HG02798 (cell line): ENCODE data around the gene KCNH4.
"Not testable (repeated sequence)": the region's sequence is repeated elsewhere in the genome, so short reads cannot be mapped to it uniquely, and the experiment has no call there.

Source experiments
- ATAC-seq: cut with Tn5 transposase; IDR thresholded peaks from one replicate; pipeline ENCODE4 v1.9.1; 2021; ENCODE audit warnings: mild to moderate bottlenecking; ENCODE audit not compliant: unreplicated experiment, poor library complexity

Gene KCNH4

GRCh38 chr17:42180922-42181850 lies at the start of gene KCNH4:
KCNH4 (minus strand) TSS chr17:42181142; CDS start chr17:42180945, 197 bp downstream.
- peak; percentile 65 for ATAC-seq

GRCh38 chr17:42230225-42230624 lies 49.3 kb upstream of the KCNH4 start:
- no peak for ATAC-seq

- ATAC-seq = no peak
Measured at GRCh38 chr17:42227849-42228700, 47.1 kb upstream of the KCNH4 start.

GRCh38 chr17:42225646-42226045 lies 44.7 kb upstream of the KCNH4 start:
- ATAC-seq = no peak

GRCh38 chr17:42224651-42225050 lies 43.7 kb upstream of the KCNH4 start:
- no peak for ATAC-seq

GRCh38 chr17:42221886-42222745 lies 41.2 kb upstream of the KCNH4 start:
- no peak for ATAC-seq

GRCh38 chr17:42219280-42219679 lies 38.3 kb upstream of the KCNH4 start:
- not testable (repeated sequence) for ATAC-seq

GRCh38 chr17:42214156-42214555 lies 33.2 kb upstream of the KCNH4 start:
- ATAC-seq = no peak

- no peak for ATAC-seq
Measured at GRCh38 chr17:42212382-42212781, 31.4 kb upstream of the KCNH4 start.

GRCh38 chr17:42211921-42212341 lies 31.0 kb upstream of the KCNH4 start:
- ATAC-seq = not testable (repeated sequence)

GRCh38 chr17:42210046-42210445 lies 29.1 kb upstream of the KCNH4 start:
- no peak for ATAC-seq

- not testable (repeated sequence) for ATAC-seq
Measured at GRCh38 chr17:42206153-42206612, 25.2 kb upstream of the KCNH4 start.

GRCh38 chr17:42203354-42203753 lies 22.4 kb upstream of the KCNH4 start:
- no peak for ATAC-seq

- ATAC-seq = no peak
Measured at GRCh38 chr17:42202696-42203095, 21.8 kb upstream of the KCNH4 start.

GRCh38 chr17:42202159-42202558 lies 21.2 kb upstream of the KCNH4 start:
- ATAC-seq = no peak

- ATAC-seq = no peak
Measured at GRCh38 chr17:42201458-42201772, 20.5 kb upstream of the KCNH4 start.

- ATAC-seq = no peak
Measured at GRCh38 chr17:42200706-42201457, 19.9 kb upstream of the KCNH4 start.

GRCh38 chr17:42199416-42200011 lies 18.6 kb upstream of the KCNH4 start:
- no peak for ATAC-seq

- no peak for ATAC-seq
Measured at GRCh38 chr17:42198897-42199296, 18.0 kb upstream of the KCNH4 start.
